WTC11 (cell line): ENCODE results near the gene FAM20C.
"Not testable (repeated sequence)": the region's sequence is repeated elsewhere in the genome, so short reads cannot be mapped to it uniquely, and the experiment has no call there.

Experiments used
- RELA ChIP-seq: sonication (generic); formaldehyde crosslinking; IDR thresholded peaks from 2 replicates; pipeline ENCODE4 v1.8.1; 2022; ENCODE audit warnings: missing genetic modification reagents, mild to moderate bottlenecking, borderline replicate concordance
- ZNF317 ChIP-seq: sonication (generic); formaldehyde crosslinking; IDR thresholded peaks from 2 replicates; pipeline ENCODE4 v1.8.1; 2023; ENCODE audit warnings: low read depth, mild to moderate bottlenecking, moderate library complexity, missing genetic modification reagents, borderline replicate concordance
- TF ChIP-seq, protein P1 (sequence below): fragments of 200-600 bp; IDR thresholded peaks from 2 replicates; pipeline ENCODE4 v1.8.0; 2022; ENCODE audit warnings: antibody characterized with exemption

DNA sequence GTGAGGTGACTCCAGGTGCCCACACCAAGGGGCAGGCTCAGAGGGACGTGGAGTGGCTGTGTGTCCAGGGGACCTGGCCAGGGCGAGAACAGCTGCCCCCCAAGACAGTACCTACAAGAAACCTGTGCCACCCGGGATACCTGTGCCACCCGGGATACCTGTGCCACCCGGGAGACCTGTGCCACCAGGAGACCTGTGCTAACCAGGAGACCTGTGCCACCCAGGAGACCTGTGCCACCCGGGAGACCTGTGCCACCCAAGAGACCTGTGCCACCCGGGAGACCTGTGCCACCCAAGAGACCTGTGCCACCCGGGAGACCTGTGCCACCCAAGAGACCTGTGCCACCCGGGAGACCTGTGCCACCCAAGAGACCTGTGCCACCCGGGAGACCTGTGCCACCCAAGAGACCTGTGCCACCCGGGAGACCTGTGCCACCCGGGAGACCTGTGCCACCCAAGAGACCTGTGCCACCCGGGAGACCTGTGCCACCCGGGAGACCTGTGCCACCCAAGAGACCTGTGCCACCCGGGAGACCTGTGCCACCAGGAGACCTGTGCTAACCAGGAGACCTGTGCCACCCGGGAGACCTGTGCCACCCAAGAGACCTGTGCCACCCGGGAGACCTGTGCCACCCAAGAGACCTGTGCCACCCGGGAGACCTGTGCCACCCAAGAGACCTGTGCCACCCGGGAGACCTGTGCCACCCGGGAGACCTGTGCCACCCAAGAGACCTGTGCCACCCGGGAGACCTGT, 50.6 kb downstream of the FAM20C start:
- TF ChIP-seq, protein P1, sequence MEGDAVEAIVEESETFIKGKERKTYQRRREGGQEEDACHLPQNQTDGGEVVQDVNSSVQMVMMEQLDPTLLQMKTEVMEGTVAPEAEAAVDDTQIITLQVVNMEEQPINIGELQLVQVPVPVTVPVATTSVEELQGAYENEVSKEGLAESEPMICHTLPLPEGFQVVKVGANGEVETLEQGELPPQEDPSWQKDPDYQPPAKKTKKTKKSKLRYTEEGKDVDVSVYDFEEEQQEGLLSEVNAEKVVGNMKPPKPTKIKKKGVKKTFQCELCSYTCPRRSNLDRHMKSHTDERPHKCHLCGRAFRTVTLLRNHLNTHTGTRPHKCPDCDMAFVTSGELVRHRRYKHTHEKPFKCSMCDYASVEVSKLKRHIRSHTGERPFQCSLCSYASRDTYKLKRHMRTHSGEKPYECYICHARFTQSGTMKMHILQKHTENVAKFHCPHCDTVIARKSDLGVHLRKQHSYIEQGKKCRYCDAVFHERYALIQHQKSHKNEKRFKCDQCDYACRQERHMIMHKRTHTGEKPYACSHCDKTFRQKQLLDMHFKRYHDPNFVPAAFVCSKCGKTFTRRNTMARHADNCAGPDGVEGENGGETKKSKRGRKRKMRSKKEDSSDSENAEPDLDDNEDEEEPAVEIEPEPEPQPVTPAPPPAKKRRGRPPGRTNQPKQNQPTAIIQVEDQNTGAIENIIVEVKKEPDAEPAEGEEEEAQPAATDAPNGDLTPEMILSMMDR: not testable (repeated sequence)
- not testable (repeated sequence) for TF ChIP-seq ZNF317, RELA (CRISPR knock-in tag)
